KOPT-K1 (cell line): ENCODE measurements around the gene HAUS6.
"Not testable (repeated sequence)": the region's sequence is repeated elsewhere in the genome, so short reads cannot be mapped to it uniquely, and the experiment has no call there.

Experiments
- H3K27ac ChIP-seq: fragments of 200-600 bp; sonication (generic); 2 replicates; pipeline ENCODE4 v1.5.1; 2016; ENCODE audit warnings: antibody characterized with exemption, mild to moderate bottlenecking, low read depth, low read length; ENCODE audit not compliant: poor library complexity, severe bottlenecking
- H3K36me3 ChIP-seq: fragments of 200-600 bp; sonication (generic); 2 replicates; pipeline ENCODE4 v1.5.1; 2017; ENCODE audit warnings: antibody characterized with exemption, mild to moderate bottlenecking, low read length, moderate library complexity; ENCODE audit not compliant: insufficient read depth
- H3K9me3 ChIP-seq: fragments of 200-600 bp; sonication (generic); 2 replicates; pipeline ENCODE4 v1.5.1; 2017; ENCODE audit warnings: antibody characterized with exemption, low read length, mild to moderate bottlenecking; ENCODE audit not compliant: insufficient read depth, poor library complexity, severe bottlenecking

HAUS6 gene, protein sequence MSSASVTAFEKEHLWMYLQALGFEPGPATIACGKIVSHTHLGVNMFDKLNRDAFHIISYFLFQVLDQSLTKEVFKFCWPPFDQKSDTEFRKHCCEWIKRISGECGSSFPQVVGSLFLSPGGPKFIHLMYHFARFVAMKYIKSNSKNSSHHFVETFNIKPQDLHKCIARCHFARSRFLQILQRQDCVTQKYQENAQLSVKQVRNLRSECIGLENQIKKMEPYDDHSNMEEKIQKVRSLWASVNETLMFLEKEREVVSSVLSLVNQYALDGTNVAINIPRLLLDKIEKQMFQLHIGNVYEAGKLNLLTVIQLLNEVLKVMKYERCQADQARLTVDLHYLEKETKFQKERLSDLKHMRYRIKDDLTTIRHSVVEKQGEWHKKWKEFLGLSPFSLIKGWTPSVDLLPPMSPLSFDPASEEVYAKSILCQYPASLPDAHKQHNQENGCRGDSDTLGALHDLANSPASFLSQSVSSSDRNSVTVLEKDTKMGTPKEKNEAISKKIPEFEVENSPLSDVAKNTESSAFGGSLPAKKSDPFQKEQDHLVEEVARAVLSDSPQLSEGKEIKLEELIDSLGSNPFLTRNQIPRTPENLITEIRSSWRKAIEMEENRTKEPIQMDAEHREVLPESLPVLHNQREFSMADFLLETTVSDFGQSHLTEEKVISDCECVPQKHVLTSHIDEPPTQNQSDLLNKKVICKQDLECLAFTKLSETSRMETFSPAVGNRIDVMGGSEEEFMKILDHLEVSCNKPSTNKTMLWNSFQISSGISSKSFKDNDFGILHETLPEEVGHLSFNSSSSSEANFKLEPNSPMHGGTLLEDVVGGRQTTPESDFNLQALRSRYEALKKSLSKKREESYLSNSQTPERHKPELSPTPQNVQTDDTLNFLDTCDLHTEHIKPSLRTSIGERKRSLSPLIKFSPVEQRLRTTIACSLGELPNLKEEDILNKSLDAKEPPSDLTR

GRCh38 chr9:19102631-19103345 is at the start of gene HAUS6:
Gene HAUS6, minus strand, starts transcription at chr9:19102904. Its CDS starts 253 bp downstream, at chr9:19102651.
- no peaks in the 10 kb centered on the region for H3K9me3 ChIP-seq
- peak within 1 kb of the TSS; percentile 83 for H3K27ac ChIP-seq
- H3K36me3 ChIP-seq, result peaks cover 32% of the 10 kb centered on the region

GRCh38 chr9:19152160-19152498 is 49.4 kb upstream of the HAUS6 start:
- H3K27ac ChIP-seq, H3K9me3 ChIP-seq, H3K36me3 ChIP-seq: not testable (repeated sequence)

- Histone ChIP-seq H3K27ac (no peak overlapping the region), H3K36me3 (no peaks in the 10 kb centered on the region)
These were observed 48.9 kb upstream of the HAUS6 start for GRCh38 chr9:19151425-19152159.

DNA sequence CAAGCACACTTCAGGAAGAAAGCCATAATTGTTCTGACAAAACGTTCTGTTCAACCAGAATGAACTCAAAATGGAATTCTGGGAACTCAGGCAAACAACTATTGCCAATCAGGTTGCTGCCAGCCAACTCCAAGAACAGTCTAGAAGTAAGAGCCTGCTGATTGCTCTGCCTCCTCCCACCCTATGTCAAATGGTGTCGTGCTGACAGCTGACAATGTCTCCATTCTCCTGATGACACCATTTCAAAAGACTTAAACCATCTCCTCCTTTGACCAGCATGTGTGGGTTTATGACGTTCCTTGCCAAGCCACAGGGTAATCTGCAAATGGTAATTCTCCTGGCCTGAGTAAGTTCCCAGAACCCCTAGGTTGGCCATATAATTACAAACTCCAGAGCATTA is 46.5 kb upstream of the HAUS6 start:
- Histone ChIP-seq H3K36me3 (no peaks in the 10 kb centered on the region), H3K9me3 (no peaks in the 10 kb centered on the region), H3K27ac (no peak overlapping the region)

More at GRCh38 chr9:19151425-19152159, 48.9 kb upstream of the HAUS6 start:
- no peaks in the 10 kb centered on the region for H3K9me3 ChIP-seq

- no peaks in the 10 kb centered on the region for H3K36me3 ChIP-seq
- H3K27ac ChIP-seq, result no peak overlapping the region
- H3K9me3 ChIP-seq, result no peaks in the 10 kb centered on the region
These were observed 45.5 kb upstream of the HAUS6 start for GRCh38 chr9:19148187-19148586.

GRCh38 chr9:19146441-19147024 is 43.8 kb upstream of the HAUS6 start:
- H3K9me3 ChIP-seq, result no peaks in the 10 kb centered on the region
- H3K36me3 ChIP-seq, result no peaks in the 10 kb centered on the region
- H3K27ac ChIP-seq, result no peak overlapping the region

DNA sequence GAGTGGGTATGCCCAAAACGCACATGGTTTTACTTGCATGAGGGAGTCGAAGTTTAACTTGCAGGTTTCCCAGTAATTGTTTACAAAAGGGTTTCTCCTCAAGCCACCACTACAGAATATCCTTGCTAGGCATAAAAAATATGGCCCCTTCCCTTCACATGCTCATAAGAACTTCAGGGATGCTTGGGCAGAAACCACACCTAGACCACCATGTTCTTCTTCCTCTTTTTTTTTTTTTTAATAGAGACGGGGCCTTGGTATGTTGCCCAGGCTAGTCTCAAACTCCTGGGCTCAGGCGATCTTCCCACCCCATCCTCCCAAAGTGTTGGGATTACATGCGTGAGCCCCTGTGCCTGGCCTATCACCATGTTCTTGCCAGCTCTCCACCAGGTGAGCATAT is 43.2 kb upstream of the HAUS6 start:
- no peak overlapping the region for H3K27ac ChIP-seq
- H3K36me3 ChIP-seq, result no peaks in the 10 kb centered on the region
- H3K9me3 ChIP-seq, result no peaks in the 10 kb centered on the region

GRCh38 chr9:19140259-19140658 is 37.6 kb upstream of the HAUS6 start:
- Histone ChIP-seq H3K27ac (no peak overlapping the region), H3K9me3 (no peaks in the 10 kb centered on the region), H3K36me3 (no peaks in the 10 kb centered on the region)

DNA sequence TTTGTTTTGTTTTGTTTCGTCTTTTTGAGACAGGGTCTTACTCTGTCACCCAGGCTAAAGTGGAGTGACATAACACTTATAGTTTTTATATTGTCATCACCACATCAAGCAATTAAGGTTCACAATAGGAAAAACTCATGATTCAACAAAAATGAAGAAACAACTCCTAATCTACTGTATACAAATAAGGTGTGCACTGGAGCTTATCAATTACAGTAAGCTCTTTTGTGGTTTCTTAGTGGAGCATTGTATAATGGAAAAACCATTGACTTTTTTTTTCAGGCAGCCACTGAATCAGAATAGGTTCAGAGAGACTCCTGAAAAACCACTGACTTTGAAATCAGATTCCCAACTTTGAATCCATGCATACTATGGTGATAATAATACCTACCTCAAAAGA is 35.4 kb upstream of the HAUS6 start:
- no peaks in the 10 kb centered on the region for H3K36me3 ChIP-seq
- H3K27ac ChIP-seq, result no peak overlapping the region
- H3K9me3 ChIP-seq, result no peaks in the 10 kb centered on the region

DNA sequence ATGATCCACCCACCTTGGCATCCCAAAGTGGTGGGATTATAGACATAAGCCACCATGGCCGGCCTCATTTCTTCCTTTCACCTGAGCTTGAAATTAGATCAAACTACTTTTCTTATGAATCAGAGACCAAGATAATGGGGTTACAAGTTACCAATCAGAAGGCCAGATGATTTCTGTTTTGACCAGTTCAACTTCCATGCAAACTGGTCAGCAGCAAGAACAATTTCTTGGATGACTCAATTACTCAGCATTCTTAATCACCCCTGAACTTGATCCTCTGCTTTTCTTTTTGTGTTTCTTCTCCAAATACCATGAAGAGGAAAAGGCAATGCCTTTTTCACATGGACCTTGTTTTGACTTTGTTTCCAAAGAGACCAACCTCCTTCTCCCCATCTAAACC is 34.6 kb upstream of the HAUS6 start:
- Histone ChIP-seq H3K9me3 (no peaks in the 10 kb centered on the region), H3K27ac (no peak overlapping the region), H3K36me3 (no peaks in the 10 kb centered on the region)

GRCh38 chr9:19136129-19136528 is 33.4 kb upstream of the HAUS6 start:
- Histone ChIP-seq H3K27ac (no peak overlapping the region), H3K36me3 (no peaks in the 10 kb centered on the region), H3K9me3 (no peaks in the 10 kb centered on the region)

GRCh38 chr9:19133549-19134345 is 31.0 kb upstream of the HAUS6 start:
- Histone ChIP-seq H3K36me3 (no peaks in the 10 kb centered on the region), H3K27ac (no peak overlapping the region), H3K9me3 (no peaks in the 10 kb centered on the region)

GRCh38 chr9:19130436-19130835 is 27.7 kb upstream of the HAUS6 start:
- Histone ChIP-seq H3K27ac (no peak overlapping the region), H3K36me3 (peaks cover 8% of the 10 kb centered on the region), H3K9me3 (no peaks in the 10 kb centered on the region)
